GM18526 (cell line): Measurements from ENCODE around the gene OR10A3.

Source experiments
- POLR2A ChIP-seq: IDR thresholded peaks from 3 replicates; pipeline ENCODE4 v1.6.1; 2011; ENCODE audit not compliant: insufficient read length; ENCODE audit errors: extremely low read depth

Gene OR10A3

GRCh38 chr11:7965386-7965785 is 23.9 kb upstream of the OR10A3 start, which contains the start of gene NLRP10:
TSS of gene NLRP10 (minus strand) at chr11:7965447. CDS start at chr11:7963495, 1,952 bp downstream.
- no peak for TF ChIP-seq POLR2A

DNA sequence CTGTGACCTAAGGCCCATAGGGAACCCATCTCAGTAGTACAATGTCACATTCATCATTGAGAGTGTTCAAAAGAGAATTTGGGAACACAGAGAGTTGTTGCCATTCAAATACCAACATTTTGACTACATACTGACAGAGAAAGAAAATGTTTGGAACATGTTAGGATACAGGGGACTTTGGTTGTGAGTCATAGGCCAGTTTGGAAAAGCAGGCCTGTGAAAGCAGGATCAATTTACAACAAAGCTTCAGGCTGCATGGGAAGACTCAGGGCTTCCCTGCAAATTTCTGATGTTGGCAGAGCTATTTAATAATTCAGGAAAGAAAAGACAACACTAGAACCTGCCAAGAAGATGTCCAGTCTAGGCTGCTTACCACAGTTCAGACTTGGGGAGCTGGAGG is 23.4 kb upstream of the OR10A3 start:
- no peak for TF ChIP-seq POLR2A

GRCh38 chr11:7964261-7964660 is 22.8 kb upstream of the OR10A3 start:
- no peak for TF ChIP-seq POLR2A

- TF ChIP-seq POLR2A, result no peak
Measured at GRCh38 chr11:7955191-7955590, 13.7 kb upstream of the OR10A3 start.

- no peak for TF ChIP-seq POLR2A
Measured at GRCh38 chr11:7949934-7950333, 8.4 kb upstream of the OR10A3 start.

- no peak for TF ChIP-seq POLR2A
Measured at GRCh38 chr11:7944123-7944522, 2.6 kb upstream of the OR10A3 start.

DNA sequence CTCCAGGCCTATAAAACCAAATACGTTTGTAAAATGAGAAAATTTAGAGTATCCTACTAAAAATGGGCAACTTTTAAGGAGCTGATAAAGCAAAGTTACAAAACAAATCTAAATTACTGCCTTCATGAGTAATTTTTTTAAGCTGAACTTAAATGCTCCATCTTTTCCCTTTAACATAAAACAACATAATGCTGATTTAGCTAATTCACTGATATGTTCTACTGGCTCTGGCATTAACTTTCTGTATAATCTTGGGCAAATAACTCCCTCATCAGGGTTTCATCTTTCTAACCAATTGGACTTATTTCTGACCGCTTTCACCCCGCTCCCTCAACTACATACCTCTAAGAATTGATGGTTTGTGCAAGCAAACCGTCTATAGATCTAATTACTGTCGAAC is 362 bp downstream of the OR10A3 start:
- TF ChIP-seq POLR2A, result no peak

GRCh38 chr11:7936615-7937014 is 4.9 kb downstream of the OR10A3 start:
- TF ChIP-seq POLR2A, result no peak

- TF ChIP-seq POLR2A, result no peak
Measured at GRCh38 chr11:7931168-7931567, 10.3 kb downstream of the OR10A3 start, which contains the start of gene OR10A6. TSS of gene OR10A6 (minus strand) at chr11:7931268. CDS start at chr11:7928662, 2,606 bp downstream.

DNA sequence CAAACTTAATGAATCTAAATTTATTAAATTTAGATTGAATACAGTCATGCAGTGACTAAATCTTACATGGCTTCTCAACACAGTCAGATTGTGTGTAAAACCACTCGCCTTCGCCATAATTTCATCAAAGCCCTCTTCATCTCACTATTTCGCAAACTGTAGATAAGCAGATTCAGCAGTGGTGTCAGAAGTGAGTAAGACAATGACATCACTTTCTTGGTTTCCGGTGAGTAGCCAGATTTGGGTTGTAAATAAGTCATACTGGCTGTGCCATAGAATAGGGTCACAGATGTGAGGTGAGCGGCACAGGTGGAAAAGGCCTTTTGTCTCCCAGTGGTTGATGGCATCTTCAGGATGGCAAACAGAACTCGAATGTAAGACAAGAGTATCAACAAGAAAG is 13.9 kb downstream of the OR10A3 start:
- no peak for TF ChIP-seq POLR2A

- TF ChIP-seq POLR2A, result no peak
Measured at GRCh38 chr11:7924536-7924935, 17.0 kb downstream of the OR10A3 start.

DNA sequence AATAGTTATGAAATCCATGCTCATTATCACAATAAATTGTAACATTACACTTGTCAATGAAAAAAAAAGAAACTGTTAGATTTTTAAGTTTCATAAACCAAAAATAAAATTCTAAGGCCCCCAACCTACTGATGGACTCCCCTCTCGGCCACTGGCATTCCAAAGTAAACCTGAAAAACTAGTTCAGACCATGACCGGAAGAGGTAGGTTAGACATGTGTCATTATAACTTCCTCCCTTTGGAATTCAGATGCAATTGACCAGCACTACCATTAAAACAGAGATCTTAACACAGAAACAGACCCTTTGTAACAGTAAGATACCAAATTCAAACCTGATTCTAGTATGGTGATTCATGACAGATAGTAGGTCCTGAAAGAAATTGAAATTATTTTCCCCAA is 23.4 kb downstream of the OR10A3 start:
- TF ChIP-seq POLR2A, result no peak

- TF ChIP-seq POLR2A, result no peak
Measured at GRCh38 chr11:7911011-7911410, 30.5 kb downstream of the OR10A3 start.

DNA sequence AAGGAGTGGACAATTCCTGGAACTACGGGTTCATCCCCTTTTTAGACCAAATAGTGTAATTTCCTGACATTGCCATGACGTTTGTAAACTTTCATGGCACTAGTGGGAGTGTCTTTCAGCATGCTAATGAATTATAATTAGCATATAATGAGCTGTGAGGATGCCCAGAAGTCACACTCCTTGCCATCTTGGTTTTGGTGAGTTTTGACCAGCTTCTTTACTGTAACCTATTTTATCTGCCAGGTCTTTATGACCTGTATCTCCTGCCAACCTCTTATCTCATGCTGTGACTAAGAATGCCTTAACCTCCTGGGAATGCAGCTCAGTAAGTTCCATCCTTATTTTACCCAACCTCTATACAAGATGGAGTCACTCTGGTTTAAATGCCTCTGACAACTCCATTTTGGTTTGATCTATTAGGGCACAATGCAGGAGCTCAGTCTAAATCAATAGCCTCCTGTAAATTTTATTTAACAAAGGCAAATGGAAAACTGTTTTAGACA is 31.2 kb downstream of the OR10A3 start:
- TF ChIP-seq POLR2A, result no peak

GRCh38 chr11:7909585-7910285 is 31.8 kb downstream of the OR10A3 start:
- TF ChIP-seq POLR2A, result no peak

DNA sequence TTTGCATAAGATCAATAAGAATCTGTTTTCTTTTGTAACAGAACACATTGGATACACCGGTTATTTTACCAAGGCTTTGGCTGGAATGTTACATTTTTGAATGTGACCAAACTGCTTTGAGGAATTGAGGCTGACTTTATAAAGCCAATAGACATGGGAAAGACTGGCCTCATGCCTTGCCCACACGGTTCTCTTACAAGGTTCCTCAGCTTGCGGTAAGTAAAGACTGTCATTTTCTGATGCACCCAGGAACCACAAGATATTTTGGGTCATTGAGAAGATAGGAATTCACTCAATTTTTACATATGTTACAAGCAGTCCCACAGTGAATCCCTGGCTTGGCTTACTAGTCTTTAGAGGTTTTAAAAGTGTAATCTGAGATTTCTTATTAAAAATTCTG is 34.4 kb downstream of the OR10A3 start:
- TF ChIP-seq POLR2A, result no peak

DNA sequence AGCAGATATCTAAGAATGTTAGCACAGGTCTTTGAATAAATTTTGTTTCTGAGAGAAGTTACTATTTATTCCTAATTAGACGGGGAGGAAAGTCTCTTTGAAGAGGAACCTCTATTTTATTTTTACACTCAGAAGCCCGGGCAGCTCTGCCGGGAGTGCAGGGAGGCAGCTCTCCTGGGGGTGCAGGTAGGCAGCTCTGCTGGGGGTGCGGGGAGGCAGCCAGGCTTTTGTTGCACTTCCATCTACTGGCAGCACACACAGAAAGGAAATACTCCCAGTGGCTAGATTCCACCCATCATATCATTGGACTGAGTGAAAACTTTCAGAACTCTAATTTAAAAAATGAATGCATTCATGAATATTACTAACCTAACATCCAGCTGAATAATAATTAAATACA is 35.0 kb downstream of the OR10A3 start:
- TF ChIP-seq POLR2A, result no peak
